NCI-H345 (cell line): Measurements from ENCODE around the gene SPEF2.
"Not testable (repeated sequence)": the region's sequence is repeated elsewhere in the genome, so short reads cannot be mapped to it uniquely, and the experiment has no call there.

Experiments used
- DNase-seq: peaks from one replicate; lab custom pipeline; 2025; lab: John Stamatoyannopoulos, UW

Gene SPEF2

GRCh38 chr5:35820735-35821134 lies 203.1 kb downstream of the SPEF2 start:
- no peak for DNase-seq

DNA sequence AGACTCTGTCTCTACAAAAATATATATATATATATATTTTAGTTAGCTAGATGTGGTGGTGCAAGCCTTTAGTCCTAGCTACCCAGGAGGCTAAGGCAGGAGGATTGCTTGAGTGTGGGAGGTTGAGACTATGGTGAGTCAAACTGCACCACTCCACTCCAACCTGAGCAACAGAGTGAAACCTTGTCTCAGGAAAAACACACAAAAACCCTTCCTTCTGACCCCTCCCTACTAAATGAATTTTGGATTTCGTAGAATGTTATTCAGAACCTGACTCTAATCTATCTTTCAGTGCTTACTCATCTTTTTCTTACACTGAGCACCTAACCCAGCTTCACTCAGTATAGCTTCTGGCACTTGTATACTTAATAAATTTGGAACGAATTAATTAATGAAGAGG lies 203.8 kb downstream of the SPEF2 start:
- no peak for DNase-seq

- DNase-seq = no peak
These were observed 204.8 kb downstream of the SPEF2 start for GRCh38 chr5:35822511-35822910.

DNA sequence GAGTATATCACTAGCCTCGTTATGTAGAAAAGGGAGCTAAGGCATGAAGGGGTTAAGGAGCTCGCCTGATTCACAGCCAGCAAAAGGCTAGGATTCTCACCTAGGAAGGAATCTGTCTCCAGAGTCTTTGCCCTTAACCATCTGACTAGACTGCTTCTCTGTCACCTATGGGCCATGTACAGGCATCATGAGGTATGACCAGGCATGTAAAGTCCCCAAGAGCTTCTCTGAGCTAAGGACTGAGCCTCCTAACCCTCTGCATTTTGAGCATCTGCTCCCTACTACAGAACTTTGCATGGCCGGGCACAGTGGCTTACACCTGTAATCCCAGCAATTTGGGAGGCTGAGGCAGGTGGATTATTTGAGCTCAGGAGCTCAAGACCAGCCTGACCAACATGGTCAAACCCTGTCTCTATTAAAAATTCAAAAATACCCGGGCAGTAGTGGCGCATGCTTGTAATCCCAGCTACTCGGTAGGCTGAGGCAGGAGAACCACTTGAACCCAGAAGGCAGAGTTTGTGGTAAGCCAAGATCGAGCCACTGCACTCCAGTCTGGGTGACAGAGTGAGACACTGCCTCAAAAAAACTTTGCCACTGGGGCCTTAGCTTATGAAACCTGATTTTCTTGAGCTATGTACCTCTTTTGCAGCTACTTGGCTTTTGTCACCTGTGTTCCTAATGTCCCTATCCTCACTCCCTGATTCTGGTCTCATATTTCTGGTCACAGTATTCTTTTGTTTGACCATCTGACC lies 205.9 kb downstream of the SPEF2 start:
- no peak for DNase-seq

DNA sequence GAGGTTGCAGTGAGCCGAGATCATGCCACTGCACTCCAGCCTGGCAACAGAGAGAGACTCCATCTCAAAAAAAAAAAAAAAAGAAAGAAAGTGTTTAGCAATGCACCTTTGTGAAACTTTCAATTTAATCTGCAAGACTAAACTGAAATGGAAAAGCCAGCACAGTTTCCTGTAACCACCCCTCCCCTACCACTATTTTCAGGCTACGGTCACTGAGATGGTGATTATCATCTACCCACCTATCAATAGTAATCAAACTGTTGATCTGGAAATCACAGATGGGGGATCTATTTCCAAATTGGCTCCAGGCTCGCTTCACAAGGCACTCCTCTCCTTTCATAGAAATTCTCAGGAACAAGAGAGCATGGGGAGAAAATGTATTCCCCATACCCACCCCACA lies 208.4 kb downstream of the SPEF2 start:
- no peak for DNase-seq

GRCh38 chr5:35826554-35826953 lies 208.9 kb downstream of the SPEF2 start:
- no peak for DNase-seq

- no peak for DNase-seq
These were observed 210.5 kb downstream of the SPEF2 start for GRCh38 chr5:35828082-35828598.

DNA sequence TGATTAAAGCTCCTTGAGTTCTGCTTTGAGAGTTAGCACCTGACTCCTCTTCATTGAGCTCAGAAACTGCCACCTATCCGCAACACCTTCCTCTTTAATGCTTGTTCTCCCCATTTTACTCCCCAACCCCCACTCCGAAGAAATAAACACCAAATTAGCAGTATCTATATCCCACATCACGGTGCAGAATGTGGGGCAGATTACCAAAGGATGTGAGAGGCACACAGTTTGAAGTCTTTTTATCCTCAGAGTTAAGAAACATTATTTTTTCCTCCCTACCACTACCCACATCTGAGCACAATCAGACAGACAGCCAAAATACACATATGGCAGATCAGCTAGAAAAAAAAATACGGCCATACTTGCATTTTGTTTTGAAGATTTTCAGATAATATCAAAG lies 212.9 kb downstream of the SPEF2 start:
- DNase-seq = no peak

GRCh38 chr5:35832762-35833161 lies 215.1 kb downstream of the SPEF2 start:
- no peak for DNase-seq

DNA sequence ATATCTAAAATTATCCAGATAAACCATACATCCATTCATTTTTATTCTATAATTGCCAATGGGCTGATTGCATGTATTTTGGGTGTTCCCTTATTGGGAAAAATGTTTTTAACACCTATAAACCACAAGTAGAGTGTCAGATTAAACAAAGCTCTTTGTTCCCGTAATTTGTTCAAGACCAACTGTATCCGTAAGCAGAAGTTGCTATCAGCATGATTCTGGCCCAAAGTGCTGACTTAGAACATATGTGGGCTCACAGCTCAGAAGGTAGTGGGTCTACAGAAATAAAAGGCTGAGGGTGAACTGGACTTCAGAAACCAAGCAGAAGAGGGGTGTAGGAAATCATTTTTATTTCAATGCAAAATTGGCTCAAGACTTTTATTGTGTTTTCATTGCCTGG lies 215.6 kb downstream of the SPEF2 start:
- no peak for DNase-seq

- no peak for DNase-seq
These were observed 218.4 kb downstream of the SPEF2 start for GRCh38 chr5:35835796-35836742.

DNA sequence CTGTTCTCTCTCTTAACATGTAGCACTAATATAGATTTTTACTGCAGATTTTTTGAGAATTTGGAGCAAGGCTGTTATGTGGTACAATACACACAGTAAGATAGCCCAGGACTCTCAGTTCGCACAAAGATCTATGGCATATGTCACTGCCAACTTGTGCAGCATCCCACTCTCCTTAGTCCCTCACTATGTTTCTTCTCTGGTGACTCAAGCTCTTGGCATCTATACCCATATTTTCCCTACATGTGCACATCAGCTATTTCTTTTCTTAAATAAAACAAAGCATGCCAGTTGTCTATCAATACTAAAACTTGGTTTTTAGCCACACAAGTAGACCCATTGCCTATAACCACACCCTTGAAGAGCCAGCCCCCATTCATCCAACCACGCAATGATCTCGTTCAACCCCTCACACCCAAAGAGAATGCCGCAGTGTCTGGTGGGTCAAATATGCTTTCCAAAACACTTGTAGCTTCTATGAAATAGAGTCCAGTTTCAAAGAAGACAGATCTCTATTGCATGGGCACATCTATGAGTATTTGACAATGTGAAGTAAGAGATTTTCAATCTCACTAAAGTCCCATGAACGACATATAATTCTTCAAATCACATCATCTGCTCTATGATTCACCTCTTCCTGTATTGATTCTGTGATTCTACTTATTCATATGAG lies 220.8 kb downstream of the SPEF2 start:
- DNase-seq = no peak

GRCh38 chr5:35842856-35843255 lies 225.2 kb downstream of the SPEF2 start:
- no peak for DNase-seq

- not testable (repeated sequence) for DNase-seq
These were observed 227.8 kb downstream of the SPEF2 start for GRCh38 chr5:35845508-35845907.

- DNase-seq = no peak
These were observed 229.8 kb downstream of the SPEF2 start for GRCh38 chr5:35847491-35847890.

DNA sequence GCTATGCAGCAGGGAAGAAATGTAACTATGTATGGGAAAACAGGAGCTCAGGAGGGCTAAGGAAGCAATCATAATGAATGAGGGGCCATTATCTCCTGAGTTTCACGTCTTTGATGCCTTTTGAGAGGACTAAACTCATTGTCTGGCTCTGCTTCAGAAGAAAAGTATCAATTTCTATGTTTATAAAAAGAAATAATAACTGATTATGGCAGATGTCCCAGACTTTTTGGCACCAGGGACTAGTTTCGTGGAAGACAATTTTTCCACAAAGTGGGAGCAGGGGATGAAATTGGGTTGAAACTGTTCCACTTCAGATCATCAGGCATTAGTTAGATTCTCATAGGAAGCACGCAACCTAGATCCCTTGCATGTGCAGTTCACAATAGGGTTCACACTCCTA lies 230.3 kb downstream of the SPEF2 start:
- no peak for DNase-seq

- DNase-seq = no peak
These were observed 232.2 kb downstream of the SPEF2 start for GRCh38 chr5:35849860-35850259.

GRCh38 chr5:35850967-35851680 lies 233.5 kb downstream of the SPEF2 start:
- no peak for DNase-seq

DNA sequence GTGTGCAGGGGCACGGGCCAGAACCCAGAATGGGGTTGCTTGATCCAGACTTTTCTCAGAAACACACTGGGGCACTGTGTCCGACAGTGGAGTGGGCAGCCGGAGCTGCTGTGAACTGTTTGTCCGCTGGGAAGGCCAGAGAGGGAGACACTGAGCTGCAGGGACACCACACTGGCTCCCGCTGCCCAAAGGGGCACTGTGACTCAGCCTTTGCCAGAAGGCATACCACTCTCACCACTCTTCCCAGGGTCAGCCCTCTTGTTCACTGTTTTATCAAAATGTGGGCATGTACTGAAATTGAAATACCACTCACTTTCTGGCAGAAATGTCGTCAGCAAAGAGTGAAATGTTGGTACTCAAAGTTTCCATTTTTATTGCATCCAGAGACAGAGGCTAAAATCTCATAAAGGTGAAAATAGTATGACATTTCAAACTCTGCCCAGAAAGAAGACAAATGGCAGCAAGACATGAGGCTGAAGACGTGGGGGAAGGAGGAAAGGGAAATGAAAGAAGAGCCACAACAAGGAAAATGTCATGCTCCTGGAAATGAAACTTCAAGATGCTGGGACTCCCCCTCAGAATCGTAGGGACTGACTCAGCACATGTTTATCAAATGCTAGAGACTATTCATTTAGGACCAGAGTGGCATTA lies 234.5 kb downstream of the SPEF2 start:
- no peak for DNase-seq

- no peak for DNase-seq
These were observed 235.1 kb downstream of the SPEF2 start for GRCh38 chr5:35852773-35853172.

- DNase-seq = no peak
These were observed 236.0 kb downstream of the SPEF2 start for GRCh38 chr5:35853631-35854030.
